GM19193 (cell line): ENCODE measurements around the gene HSFY1.
"Not testable (repeated sequence)": the region's sequence is repeated elsewhere in the genome, so short reads cannot be mapped to it uniquely, and the experiment has no call there.

Experiments used
- POLR2A ChIP-seq: IDR thresholded peaks from 4 replicates; pipeline ENCODE4 v1.6.1; 2011; ENCODE audit not compliant: insufficient read depth, insufficient read length; ENCODE audit errors: extremely low read depth

Gene HSFY1

GRCh38 chrY:18546420-18546819 lies at the start of gene HSFY1:
Gene HSFY1 (plus strand): TSS chrY:18546720. CDS start chrY:18546788, 68 bp downstream.
- TF ChIP-seq POLR2A: not testable (repeated sequence)
